ENCODE data around the gene NEDD4L.

DNA sequence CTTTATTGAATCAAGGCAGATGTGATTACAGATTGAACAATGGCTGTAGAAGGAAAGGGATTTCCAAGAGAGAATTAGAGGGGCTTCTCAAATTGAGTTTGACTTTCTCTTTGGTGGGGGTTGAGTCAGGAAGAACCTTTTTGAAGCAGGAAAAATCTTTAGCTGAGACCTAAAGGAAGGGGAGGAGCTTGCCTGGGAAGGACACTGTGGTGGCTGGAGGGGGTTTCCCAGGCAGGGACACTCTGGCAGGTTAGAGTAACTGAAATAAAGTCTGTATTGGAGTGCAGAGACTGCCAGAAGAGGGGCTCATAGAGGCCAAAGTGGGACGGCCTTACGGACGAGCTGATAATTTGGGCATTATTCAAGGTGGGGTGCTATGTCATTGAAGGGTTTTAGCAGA, 69.3 kb downstream of the NEDD4L start:
- TF ChIP-seq CTCF (IDR thresholded peaks at IDR 0.05), result no peak
- no peak for TF ChIP-seq POLR2A (IDR thresholded peaks at IDR 0.05)

Measured in testis (tissue), 2 donors.